Trophoblast cell (in vitro differentiated cells and primary cell): ENCODE results near the gene BEX3.

Experiments used
- DNase-seq, 2 donors: peaks; one replicate each; pipeline ENCODE4 v3.0.0-alpha.2; 2016
- H2AFZ ChIP-seq: 2 replicates; pipeline ENCODE4 v1.6.1; 2013; ENCODE audit warnings: low read length, moderate library complexity, mild to moderate bottlenecking; ENCODE audit not compliant: insufficient read depth, poor library complexity
- H2AK5ac ChIP-seq: 2 replicates; pipeline ENCODE4 v1.6.1; 2013; ENCODE audit warnings: mild to moderate bottlenecking, low read length
- H2BK120ac ChIP-seq: 2 replicates; pipeline ENCODE4 v1.6.1; 2013; ENCODE audit warnings: low read length, mild to moderate bottlenecking, moderate library complexity; ENCODE audit not compliant: insufficient read depth, poor library complexity
- H2BK12ac ChIP-seq: 2 replicates; pipeline ENCODE4 v1.6.1; 2013; ENCODE audit warnings: mild to moderate bottlenecking, low read length, moderate library complexity
- H2BK5ac ChIP-seq: 2 replicates; pipeline ENCODE4 v1.6.1; 2013; ENCODE audit warnings: low read length, low read depth, moderate library complexity, mild to moderate bottlenecking; ENCODE audit not compliant: poor library complexity
- H3K14ac ChIP-seq: 2 replicates; pipeline ENCODE4 v1.6.1; 2013; ENCODE audit warnings: mild to moderate bottlenecking, low read length
- H3K18ac ChIP-seq: 2 replicates; pipeline ENCODE4 v1.6.1; 2013; ENCODE audit warnings: mild to moderate bottlenecking, low read length
- H3K23ac ChIP-seq: 2 replicates; pipeline ENCODE4 v1.6.1; 2013; ENCODE audit warnings: low read length
- H3K27ac ChIP-seq: 2 replicates; pipeline ENCODE4 v1.5.1; 2013; ENCODE audit warnings: low read depth, mild to moderate bottlenecking, inconsistent platforms, low read length, moderate library complexity
- H3K27me3 ChIP-seq: 2 replicates; pipeline ENCODE4 v1.6.1; 2013; ENCODE audit warnings: inconsistent platforms, mild to moderate bottlenecking, low read length, moderate library complexity; ENCODE audit not compliant: insufficient read depth
- H3K36me3 ChIP-seq, 2 experiments: 1 replicate in 1 of 2; 2 replicates in 1 of 2; pipeline ENCODE4 v1.6.1; 2013; ENCODE audit warnings: low read length in 2 of 2, mild to moderate bottlenecking in 2 of 2, moderate library complexity in 1 of 2; ENCODE audit not compliant: insufficient read depth in 2 of 2, control insufficient read depth in 1 of 2
- H3K4ac ChIP-seq: 2 replicates; pipeline ENCODE4 v1.6.1; 2013; ENCODE audit warnings: low read depth, mild to moderate bottlenecking, low read length, moderate library complexity
- H3K4me1 ChIP-seq, 2 experiments: 1 replicate in 1 of 2; 2 replicates in 1 of 2; pipeline ENCODE4 v1.6.1; 2013; ENCODE audit warnings: low read length in 2 of 2, mild to moderate bottlenecking in 2 of 2, moderate library complexity in 1 of 2; ENCODE audit not compliant: insufficient read depth in 2 of 2, control insufficient read depth in 1 of 2
- H3K4me2 ChIP-seq: 2 replicates; pipeline ENCODE4 v1.6.1; 2013; ENCODE audit warnings: inconsistent platforms, mild to moderate bottlenecking, low read length, moderate library complexity
- H3K4me3 ChIP-seq: 2 replicates; pipeline ENCODE4 v1.5.1; 2013; ENCODE audit warnings: mild to moderate bottlenecking, low read depth, low read length, inconsistent platforms
- H3K79me1 ChIP-seq: one replicate; pipeline ENCODE4 v1.6.1; 2013; ENCODE audit warnings: low read length
- H3K79me2 ChIP-seq: 2 replicates; pipeline ENCODE4 v1.6.1; 2013; ENCODE audit warnings: low read length, mild to moderate bottlenecking; ENCODE audit not compliant: control insufficient read depth, insufficient read depth, poor library complexity
- H3K9ac ChIP-seq: 2 replicates; pipeline ENCODE4 v1.6.1; 2013; ENCODE audit warnings: mild to moderate bottlenecking, low read length
- H3K9me3 ChIP-seq: 2 replicates; pipeline ENCODE4 v1.6.1; 2013; ENCODE audit warnings: low read depth, mild to moderate bottlenecking, control low read depth, inconsistent platforms, low read length; ENCODE audit not compliant: insufficient read depth
- H4K12ac ChIP-seq: 2 replicates; pipeline ENCODE4 v1.6.1; 2013; ENCODE audit warnings: low read depth, mild to moderate bottlenecking, low read length, moderate library complexity
- H4K8ac ChIP-seq: 2 replicates; pipeline ENCODE4 v1.6.1; 2013; ENCODE audit warnings: low read depth, mild to moderate bottlenecking, low read length, moderate library complexity
- H4K91ac ChIP-seq: one replicate; pipeline ENCODE4 v1.6.1; 2013; ENCODE audit warnings: low read depth, mild to moderate bottlenecking, low read length, moderate library complexity
- WGBS: extraction: QIAGEN DNeasy Blood & Tissue Kit; methylation state at CpG from one replicate; pipeline ENCODE4 v1.1.7; 2013; ENCODE audit warnings: missing lambda C conversion rate; ENCODE audit not compliant: insufficient read length, insufficient coverage; ENCODE audit errors: extremely low coverage; 5-methylcytosine and 5-hydroxymethylcytosine counted together

BEX3 gene

DNA sequence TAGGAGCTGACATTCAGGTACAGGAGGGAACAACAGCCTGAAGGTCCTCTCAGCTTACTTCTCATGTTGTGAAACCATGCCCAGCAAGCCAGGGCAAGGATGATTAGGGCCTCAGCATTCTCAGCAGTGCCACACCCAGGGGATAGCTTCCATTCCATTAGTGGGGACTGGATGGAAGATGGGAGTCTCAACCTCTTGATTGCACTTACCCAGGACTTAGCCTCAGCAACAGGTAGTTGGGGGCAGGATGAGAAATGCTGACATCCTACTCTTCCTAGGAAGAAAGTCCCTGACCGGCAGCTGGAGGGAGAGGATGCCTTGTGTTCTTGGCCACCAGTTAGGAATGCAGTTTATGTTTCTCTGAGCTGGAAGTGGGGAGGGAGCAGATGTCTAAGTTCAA is 8.8 kb upstream of the BEX3 start:
- Histone ChIP-seq H3K79me2 (no peaks in the 10 kb centered on the region), H2BK5ac (no peak overlapping the region), H3K4me3 (no peak overlapping the region), H4K91ac (no peak overlapping the region), H2BK12ac (no peak overlapping the region), H3K36me3 (no peaks in the 10 kb centered on the region), H4K8ac (no peak overlapping the region), H2AK5ac (no peak overlapping the region), H3K4me2 (no peak overlapping the region), H4K12ac (no peak overlapping the region), H2AFZ (no peak overlapping the region), H2BK120ac (no peak overlapping the region), H3K9me3 (no peaks in the 10 kb centered on the region), H3K18ac (no peak overlapping the region), H3K14ac (no peak overlapping the region), H3K27me3 (no peaks in the 10 kb centered on the region), H3K27ac (no peak overlapping the region), H3K23ac (no peak overlapping the region), H3K79me1 (no peaks in the 10 kb centered on the region), H3K4me1 (peaks cover 0 to 8% of the 10 kb centered on the region in 2 experiments), H3K9ac (no peak overlapping the region), H3K4ac (no peak overlapping the region)
- DNase-seq: peak; percentile 23 to 42
- no CpG with 5 or more reads among the region's 1 CpG for WGBS

DNA sequence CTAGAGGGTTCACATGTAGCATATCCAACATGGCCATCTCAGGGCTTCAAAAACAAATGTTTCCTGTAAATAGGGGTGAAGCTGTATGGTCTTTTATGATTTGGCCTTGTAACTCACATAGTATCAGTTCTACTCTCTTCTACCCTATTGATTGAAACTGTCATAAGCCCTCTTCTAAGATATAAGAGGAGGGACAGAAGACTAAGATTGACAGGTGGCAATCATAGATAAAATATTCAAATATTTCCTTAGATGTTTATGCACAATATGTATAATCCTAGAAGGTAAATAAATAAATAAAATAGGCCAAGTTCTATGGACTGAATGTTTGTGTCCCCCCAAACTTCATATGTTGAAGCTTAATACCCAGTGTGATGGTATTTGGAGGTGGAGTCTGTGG is 6.9 kb upstream of the BEX3 start:
- Histone ChIP-seq H3K4ac (no peak overlapping the region), H3K18ac (no peak overlapping the region), H3K27me3 (no peaks in the 10 kb centered on the region), H2BK120ac (no peak overlapping the region), H4K12ac (no peak overlapping the region), H2BK5ac (no peak overlapping the region), H3K9me3 (no peaks in the 10 kb centered on the region), H3K14ac (no peak overlapping the region), H3K79me2 (no peaks in the 10 kb centered on the region), H2AFZ (no peak overlapping the region), H3K23ac (no peak overlapping the region), H2AK5ac (no peak overlapping the region), H4K8ac (no peak overlapping the region), H3K4me3 (no peak overlapping the region), H3K4me2 (no peak overlapping the region), H3K36me3 (no peaks in the 10 kb centered on the region), H2BK12ac (no peak overlapping the region), H3K4me1 (peaks cover 0 to 8% of the 10 kb centered on the region in 2 experiments), H3K27ac (no peak overlapping the region), H4K91ac (no peak overlapping the region), H3K9ac (no peak overlapping the region), H3K79me1 (no peaks in the 10 kb centered on the region)
- DNase-seq: no peak

DNA sequence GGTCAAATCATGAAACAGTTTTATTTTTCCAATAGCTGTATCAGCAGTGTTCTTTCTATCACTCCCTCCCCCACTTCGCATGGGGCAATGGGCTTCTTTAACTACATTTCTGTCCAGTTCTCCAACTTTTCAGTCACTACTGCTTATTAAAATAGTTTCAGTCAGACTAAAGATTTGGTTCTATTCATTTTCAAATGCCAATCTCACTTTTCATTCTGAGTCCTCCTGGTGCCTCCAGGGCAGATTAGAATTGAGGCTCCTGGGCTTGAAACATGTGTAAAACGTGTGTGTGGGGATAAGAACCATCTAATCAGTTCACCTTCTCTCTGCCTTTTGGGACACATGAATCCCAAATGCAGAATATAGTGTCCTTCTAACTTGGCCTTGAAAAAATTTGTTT is 3.5 kb upstream of the BEX3 start:
- DNase-seq: no peak
- Histone ChIP-seq H3K4me3 (no peak overlapping the region), H3K23ac (no peak overlapping the region), H2BK12ac (no peak overlapping the region), H4K12ac (no peak overlapping the region), H2AFZ (no peak overlapping the region), H3K18ac (no peak overlapping the region), H3K79me1 (peaks cover 10% of the 10 kb centered on the region), H2BK120ac (no peak overlapping the region), H3K9ac (no peak overlapping the region), H3K4me1 (no peaks in the 10 kb centered on the region), H4K8ac (no peak overlapping the region), H2AK5ac (no peak overlapping the region), H3K4me2 (no peak overlapping the region), H4K91ac (no peak overlapping the region), H3K14ac (no peak overlapping the region), H2BK5ac (no peak overlapping the region), H3K27ac (no peak overlapping the region), H3K27me3 (no peaks in the 10 kb centered on the region), H3K9me3 (no peaks in the 10 kb centered on the region), H3K79me2 (peaks cover 9% of the 10 kb centered on the region), H3K36me3 (peaks cover 0 to 2% of the 10 kb centered on the region in 2 experiments), H3K4ac (no peak overlapping the region)
- WGBS: no CpG with 5 or more reads among the region's 2 CpGs

DNA sequence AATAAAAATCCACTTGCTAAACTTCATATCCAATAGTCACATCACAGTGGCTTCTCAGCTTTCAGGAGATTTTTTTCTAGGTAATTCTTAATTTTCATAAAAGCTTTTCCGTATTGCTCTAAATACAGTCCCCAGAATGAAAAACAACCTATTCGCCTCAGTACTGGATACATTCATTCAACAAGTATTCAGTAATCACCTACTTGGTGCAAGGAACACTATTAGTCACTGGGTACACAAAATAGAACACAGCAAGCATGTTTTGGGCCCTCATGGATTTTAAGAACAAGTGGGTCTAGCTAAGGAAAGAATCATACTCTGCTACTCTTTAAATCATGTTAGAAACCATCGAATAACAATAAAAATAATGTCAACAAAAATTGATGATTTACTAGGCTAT is 2.8 kb upstream of the BEX3 start:
- Histone ChIP-seq H2AFZ (no peak overlapping the region), H3K9ac (no peak overlapping the region), H2AK5ac (no peak overlapping the region), H3K18ac (no peak overlapping the region), H2BK12ac (no peak overlapping the region), H3K27me3 (no peaks in the 10 kb centered on the region), H2BK120ac (no peak overlapping the region), H3K4me1 (no peaks in the 10 kb centered on the region), H3K27ac (no peak overlapping the region), H3K4me2 (no peak overlapping the region), H4K12ac (no peak overlapping the region), H4K91ac (no peak overlapping the region), H3K23ac (no peak overlapping the region), H3K4ac (no peak overlapping the region), H4K8ac (no peak overlapping the region), H3K14ac (no peak overlapping the region), H3K4me3 (no peak overlapping the region), H3K79me1 (peaks cover 10% of the 10 kb centered on the region), H3K79me2 (peaks cover 9% of the 10 kb centered on the region), H3K9me3 (no peaks in the 10 kb centered on the region), H2BK5ac (no peak overlapping the region), H3K36me3 (peaks cover under 1 to 3% of the 10 kb centered on the region in 2 experiments)
- WGBS: no CpG with 5 or more reads among the region's 3 CpGs
- no peak for DNase-seq
